HG02870 (cell line): ENCODE measurements around the gene RGS9.
"Not testable (repeated sequence)": the region's sequence is repeated elsewhere in the genome, so short reads cannot be mapped to it uniquely, and the experiment has no call there.

ENCODE experiments used
- ATAC-seq: cut with Tn5 transposase; IDR thresholded peaks from one replicate; pipeline ENCODE4 v1.9.1; 2021; ENCODE audit warnings: mild to moderate bottlenecking, moderate library complexity; ENCODE audit not compliant: unreplicated experiment

RGS9 gene

DNA sequence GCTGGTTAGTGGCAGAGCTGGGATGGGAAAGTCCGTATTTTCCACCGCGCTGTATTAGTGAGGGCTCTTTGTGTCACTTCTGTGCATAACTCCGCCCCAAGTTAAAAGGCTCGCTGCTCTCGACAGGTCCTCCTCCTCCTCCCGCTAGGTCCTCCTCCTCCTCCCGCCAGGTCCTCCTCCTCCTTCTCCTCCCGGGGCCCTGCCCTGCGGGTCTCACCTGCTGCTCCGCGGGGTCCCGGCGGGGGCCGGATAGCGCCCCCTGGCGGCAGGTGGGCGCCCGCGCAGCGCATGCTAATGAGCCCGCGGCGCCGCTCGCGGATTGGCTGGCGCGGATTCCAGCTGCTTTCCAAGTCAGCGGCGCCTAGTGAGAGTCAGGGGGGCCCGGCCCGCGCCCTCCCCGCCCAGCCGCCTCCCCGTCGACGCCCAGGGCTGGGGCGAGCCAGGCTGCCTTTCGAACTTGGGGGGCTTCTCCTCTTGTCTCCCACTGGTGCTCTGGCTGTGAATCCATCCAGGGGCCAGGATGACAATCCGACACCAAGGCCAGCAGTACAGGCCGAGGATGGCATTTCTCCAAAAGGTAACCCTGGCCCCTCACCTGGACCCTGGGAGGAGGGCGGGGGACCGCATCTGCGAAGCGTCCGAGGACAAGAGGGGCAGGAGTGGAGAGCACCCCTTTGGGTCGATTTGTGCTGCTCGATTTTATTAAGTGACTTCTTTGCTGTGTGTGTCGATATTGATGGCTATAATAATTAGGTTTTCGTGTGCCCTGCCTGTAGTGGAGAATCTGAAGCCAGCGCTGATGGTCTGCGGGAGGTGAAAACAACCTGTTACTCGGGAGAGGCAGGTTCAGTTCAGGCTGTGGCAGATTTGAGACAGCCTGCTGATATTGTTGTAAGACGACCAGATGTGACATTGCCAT is at the start of gene RGS9:
Gene RGS9 (plus strand): TSS at position 350 of the 919 bp plus-strand sequence. CDS start 171 bp downstream, at position 521.
- peak; percentile 87 for ATAC-seq

DNA sequence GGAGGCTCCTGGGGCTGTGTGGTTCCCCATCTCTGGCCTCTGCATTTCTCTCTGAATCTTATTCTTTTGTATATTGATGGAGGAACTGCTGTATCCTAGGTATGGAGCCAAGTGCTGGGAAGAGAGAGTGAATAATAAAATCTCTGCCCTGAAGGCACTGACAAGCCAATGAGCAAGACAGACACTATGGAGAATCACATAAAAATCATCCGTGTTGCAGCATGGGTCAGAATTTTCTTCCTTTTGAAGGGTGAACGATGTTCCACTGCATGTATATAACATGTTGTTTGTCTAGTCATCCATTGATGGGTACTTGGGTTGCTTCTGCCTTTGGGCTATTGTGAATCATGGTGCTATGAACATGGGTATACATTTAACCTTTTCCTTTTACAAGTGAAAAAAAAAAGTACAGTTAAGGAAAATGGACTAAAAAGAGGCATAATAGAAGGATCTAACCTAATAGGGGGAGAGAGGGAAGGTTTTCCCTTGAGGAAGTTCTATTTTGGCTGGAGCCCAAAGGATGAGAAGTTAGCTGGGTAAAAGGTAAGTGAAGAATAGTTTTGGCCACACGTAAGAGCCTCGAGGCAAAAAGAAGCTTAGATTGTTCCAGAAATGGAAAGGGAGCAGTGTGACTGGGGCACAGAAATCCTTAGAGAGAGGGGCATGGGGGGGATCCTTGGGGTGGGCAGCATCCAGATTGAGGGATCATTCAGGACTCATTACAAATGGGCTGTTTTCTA is 48.4 kb upstream of the RGS9 start:
- ATAC-seq = no peak

DNA sequence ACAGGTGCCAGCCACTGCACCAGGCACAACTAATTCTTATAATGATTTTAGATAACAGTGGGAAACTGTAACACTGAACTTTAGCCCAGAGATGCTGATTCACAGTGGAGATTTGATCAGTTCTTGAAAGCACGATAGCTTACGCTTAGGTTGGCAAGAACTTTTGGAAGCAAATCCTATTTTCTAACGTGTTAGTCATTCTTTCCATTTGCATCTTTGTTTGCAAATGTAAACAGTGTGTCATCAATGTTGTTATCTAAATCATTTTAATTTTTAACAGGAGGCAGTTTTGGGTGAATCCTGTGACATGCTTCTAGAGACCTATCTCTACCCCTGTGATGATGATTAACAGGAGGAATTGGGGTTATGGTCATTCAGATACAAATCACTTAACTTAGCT is 44.9 kb upstream of the RGS9 start:
- ATAC-seq = no peak

DNA sequence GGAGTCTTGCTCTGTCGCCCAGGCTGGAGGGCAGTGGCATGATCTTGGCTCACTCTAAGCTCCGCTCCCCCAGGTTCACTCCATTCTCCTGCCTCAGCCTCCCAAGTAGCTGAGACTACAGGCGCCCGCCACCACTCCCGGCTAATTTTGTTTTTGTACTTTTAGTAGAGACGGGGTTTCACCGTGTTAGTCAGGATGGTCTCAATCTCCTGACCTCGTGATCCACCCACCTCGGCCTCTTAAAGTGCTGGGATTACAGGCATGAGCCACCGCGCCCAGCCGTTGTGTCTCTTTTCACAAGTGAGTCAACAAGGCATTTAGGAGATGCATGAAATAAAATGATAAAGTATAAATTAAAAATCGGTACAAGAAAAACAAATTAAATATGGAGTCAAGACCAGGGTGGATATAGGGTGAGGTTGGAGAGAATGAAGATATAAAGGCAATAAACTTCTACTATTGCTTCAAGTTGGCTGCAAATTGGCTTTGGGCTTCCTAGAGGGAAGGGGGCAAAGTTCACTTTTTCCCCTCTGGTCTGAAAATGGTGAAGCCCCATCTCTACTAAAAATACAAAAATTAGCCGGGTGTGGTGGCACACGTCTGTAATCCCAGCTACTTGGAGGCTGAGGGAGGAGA is 44.3 kb upstream of the RGS9 start:
- ATAC-seq = not testable (repeated sequence)

DNA sequence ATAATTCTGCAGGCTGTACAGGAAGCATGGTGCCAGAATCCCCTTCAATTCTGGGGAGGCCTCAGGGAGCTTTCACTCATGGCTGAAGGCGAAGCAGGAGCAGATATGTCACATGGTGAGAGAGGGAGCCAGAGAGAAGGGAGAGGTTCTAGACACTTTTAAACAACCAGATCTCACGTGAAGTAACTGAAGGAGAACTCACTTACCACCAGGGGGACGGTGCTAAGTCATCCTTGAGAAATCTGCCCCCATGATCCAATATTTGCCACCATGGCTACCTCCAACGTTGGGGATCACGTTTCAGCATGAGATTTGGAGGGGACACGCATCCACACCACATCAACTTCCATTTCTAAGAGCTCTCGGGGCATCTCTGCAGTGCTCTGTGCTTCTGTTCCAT is 43.2 kb upstream of the RGS9 start:
- ATAC-seq = no peak

DNA sequence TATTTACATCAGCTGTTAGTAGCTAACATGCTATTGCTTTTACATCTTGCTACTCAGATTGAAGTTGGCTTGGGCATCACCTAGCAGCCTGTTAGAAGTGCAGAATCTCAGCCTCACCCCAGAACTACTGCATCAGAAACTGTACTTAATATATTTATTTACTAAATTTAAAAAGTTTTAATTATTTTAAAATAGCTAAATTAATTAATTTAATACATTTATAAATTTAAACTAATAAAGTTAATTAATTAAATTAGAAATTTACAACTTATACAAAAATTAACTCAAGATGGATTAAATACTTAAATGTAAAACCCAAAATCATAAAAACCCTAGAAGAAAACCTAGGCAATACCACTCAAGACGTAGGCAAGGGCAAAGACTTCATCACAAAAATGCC is 41.7 kb upstream of the RGS9 start:
- no peak for ATAC-seq

DNA sequence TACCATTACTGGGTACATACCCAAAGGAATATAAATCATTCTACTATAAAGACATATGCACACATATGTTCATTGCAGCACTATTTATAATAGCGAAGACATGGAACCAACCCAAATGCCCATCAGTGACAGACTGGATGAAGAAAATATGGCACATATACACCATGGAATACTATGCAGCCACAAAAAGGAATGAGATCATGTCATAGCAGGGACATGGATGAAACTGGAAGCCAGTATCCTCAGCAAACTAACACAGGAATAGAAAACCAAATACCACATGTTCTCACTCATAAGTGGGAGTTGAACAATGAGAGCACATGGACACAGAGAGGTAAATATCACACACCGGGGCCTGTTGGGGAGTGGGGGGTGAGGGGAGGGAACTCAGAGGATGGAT is 40.8 kb upstream of the RGS9 start:
- ATAC-seq = not testable (repeated sequence)

DNA sequence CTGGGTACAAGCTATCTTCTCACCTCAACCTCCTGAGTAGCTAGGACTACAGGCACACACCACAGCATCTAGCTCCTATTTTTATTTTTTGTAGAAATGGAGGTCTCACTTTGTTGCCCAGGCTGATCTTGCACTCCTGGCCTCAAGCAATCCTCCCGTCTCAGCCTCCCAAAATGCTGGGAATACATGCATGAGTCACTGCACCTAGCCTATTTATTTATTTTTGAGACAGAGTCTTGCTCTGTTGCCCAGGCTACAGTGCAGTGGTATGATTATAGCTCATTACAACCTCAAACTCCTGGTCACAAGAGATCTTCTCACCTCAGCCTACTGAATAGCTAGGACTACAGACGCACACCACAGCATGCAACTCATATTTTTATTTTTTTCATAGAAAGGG is 40.1 kb upstream of the RGS9 start:
- ATAC-seq = no peak

DNA sequence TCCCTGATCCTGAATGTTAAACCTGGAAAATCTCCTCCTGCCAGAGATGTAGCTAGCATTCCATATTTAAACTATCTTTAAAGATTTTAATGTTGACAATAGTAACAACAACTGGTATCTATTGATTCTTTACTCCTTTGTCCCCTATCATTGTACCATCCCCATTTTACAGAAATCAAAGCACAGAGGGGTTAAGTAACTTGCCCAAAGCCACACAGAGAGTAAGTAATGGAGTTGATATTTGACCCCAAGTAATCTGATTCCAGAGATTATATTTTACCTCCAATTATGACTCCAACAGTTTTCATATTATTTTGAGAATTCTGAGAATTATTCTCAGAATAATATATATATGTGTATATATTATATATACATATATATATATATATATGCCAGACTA is 37.7 kb upstream of the RGS9 start:
- ATAC-seq = no peak

DNA sequence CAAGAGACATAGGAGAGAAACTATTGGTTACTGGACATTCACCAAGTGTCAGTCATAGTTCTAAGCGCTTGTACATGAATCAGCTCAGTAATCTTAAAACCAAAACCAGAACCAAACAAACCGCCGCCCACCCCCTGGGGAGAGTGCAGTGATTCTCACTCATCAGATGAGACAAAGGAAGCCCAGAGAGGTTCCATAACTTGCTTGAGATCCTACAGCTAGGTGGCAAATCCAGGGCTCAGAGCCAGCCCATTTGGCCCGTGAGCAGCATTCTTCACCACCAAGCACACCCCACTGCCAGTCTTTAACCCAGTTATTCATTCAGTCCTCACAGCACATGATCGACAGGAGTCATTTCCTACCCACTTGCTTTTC is 37.2 kb upstream of the RGS9 start:
- peak; percentile 76 for ATAC-seq

DNA sequence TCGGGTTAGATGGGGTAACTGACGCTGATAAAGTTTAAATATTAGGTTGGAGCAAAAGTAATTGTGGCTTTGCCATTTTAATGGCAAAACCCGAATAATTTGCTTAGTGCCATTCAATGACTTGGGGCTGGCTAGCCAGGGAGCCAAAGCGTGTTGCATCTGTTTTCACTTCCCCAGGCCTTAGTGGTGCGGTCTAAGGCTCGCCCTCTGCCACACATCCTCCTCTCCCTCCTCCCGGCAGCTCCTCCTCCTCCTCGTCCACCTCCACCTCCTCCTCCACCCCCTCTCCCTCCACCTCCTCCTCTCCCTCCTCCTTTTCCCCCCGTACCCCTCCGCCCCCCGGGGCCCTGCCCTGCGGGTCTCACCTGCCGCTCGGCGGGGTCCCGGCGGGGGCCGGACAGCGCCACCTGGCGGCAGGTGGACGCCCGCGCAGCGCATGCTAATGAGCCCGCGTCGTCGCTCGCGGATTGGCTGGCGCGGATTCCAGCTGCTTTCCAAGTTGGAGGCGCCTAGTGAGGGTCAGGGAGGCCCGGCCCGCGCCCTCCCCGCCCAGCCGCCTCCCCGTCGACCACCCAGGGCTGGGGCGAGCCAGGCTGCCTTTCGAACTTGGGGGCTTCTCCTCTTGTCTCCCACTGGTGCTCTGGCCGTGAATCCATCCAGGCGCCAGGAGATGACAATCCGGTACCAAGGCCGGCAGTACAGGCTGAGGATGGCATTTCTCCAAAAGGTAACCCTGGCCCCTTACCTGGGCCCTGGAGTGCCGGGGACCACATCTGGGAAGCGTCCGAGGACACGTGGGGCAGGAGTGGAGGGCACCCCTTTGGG is 36.6 kb upstream of the RGS9 start:
- peak; percentile 63 for ATAC-seq

DNA sequence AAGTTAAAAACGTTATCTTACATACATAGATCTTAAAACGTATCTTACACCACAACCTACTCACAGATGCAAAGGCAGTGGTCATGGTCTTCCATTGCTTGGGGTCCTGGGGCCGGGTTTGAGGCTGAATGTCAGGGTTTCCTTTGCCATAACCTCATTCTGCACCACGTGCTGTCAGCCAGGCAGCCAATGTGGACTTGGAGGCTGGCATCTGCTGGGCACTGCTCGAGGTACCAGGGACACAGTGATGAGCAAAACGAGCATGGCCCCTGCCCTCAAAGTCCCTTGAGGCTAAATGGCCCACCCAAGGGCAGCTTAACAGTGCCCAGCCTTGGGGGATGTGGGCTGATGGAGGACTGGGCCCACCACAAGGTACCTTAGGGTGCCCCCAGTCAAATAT is 35.8 kb upstream of the RGS9 start:
- ATAC-seq = no peak

DNA sequence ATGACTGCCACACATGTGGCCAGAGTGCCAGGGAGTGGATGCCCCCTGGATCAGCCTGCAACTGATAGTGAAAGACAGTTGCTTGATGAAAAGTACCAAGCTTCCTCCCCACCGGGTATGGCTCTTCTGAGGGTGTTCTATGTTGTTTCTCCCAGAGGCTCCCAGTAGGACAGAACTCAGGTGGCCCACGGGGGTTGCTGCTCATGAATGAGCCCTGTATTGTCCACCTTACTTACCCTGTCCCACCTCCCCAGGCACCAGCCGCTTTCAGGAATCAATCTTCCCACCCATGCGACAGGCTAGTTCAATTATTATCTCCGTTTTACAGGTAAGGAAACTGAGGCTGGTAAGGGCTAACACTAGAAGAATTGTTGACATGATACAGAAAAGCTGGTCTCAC is 34.9 kb upstream of the RGS9 start:
- ATAC-seq = no peak

DNA sequence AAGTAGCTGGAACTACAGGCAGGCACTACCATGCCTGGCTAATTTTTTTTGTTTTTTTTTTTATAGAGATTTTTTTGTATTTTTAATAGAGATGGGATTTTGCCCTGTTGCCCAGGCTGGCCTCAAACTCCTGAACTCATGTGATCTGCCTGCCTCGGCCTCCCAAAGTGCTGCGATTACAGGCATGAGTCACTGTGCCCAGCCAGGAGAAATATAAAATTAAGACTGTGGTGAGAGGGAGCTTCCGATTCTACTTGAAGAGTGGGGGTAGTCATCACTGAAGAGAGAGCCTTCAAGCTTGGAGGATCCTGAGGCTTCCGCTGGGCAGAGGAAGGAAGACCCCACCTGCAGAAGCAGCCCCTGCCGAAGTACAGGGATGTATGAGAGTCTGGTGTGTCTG is 34.4 kb upstream of the RGS9 start:
- no peak for ATAC-seq

DNA sequence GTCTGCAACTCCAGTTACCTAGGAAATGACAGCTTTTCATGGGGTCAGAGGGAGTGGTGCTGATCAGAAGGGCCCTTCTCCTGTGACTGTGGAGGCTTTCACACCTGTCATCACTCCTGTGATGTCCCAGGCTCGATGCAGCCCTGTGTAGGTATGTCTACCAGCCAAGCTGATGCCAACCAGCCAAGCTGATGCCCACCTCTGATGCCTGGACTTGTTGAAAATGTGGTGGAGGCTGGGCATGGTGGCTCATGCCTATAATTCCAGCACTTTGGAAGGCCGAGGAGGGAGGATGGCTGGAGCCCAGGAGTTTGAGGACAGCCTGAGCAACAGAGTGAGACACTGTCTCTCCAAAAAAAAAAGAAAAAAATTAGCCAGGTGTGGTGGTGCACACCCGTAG is 33.7 kb upstream of the RGS9 start:
- ATAC-seq = no peak

DNA sequence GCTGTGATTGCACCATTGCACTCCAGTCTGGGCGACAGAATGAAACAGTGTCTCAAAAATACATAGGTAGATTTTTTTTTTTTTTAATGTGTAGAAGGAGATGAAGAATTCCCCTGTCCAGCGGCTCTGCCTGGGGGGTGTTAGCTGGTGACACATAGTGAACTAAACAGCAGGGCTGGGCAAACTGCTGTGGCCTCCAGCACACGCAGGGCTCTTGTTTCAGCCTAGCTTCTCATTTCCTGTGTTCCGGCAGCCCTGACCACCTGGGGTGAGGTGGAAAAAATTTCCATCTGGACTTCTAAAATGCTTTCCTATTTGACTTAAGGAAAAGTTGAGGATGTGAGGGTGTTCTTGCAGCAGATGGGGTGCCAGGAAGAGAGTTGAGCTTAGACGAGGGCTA is 33.3 kb upstream of the RGS9 start:
- no peak for ATAC-seq

DNA sequence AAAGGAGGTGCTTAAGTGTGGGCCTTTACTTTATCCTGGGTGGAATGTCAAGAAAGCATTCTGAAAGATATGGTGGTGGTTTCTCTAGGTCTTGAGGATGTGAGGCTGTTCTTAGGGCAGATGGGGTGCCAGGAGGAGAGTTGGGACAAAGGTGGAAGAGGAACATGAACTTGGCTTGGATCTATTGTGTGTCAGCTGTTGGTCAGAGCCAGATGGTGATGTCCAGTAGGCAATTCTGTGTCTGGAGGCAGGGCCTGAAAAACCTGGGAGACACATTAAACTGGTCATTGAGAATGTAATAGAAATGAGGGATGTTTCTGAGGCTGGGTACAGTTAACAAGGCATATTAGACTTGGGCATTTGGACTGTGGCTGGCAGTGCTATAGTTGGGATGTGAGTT is 32.6 kb upstream of the RGS9 start:
- no peak for ATAC-seq

DNA sequence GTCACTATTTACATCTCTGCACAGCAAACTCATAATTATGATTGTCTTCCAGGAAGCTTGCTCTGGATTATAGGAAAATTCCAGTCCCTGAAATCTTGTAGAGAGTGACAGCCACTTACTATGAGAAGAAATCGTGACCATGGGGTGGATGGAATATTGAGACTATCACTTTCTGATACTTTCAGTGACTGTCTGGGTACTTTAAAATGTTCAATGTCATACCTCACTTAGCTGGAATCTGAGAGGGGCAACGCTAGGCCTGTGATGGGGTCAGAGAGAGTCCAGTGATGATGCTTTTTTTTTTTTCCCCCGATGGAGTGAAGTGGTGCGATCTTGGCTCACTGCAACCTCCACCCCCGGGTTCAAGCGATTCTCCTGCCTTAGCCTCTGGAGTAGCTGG is 32.2 kb upstream of the RGS9 start:
- ATAC-seq = no peak

DNA sequence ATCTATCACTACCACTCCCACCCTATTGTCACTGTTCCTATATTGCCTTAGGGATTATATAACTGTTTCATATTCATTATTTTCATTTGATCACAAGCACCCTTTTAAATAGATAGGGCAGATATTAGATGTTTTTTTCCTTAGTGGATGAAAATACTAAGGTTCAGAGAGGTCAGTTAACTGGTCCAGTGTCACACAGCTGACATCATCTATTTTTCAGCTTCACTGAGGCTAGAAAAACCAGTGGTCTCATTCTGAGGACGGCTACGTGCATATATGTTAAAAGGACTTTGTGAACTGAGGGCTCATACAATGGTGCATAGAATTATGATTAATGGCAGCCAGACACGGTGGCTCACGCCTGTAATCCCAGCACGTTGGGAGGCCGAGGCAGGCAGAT is 29.0 kb upstream of the RGS9 start:
- no peak for ATAC-seq

DNA sequence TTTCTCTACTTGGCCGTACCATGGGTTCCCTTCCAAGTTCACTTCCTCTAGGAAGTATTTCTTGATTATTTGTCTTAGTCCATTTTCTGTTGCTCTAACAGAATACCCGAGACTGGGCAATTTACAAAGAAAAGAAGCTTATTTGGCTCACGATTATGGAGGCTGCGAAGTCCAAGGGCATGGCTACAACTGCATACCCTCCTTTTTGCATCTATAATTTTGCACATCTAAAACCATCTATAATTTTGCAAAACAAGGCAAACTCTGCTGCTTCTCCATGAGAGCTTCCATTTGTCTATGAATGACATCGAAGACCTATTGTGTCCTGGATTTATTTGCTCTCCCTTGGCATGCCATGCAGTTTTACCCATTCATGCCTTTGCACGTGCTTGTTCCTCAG is 27.6 kb upstream of the RGS9 start:
- ATAC-seq = no peak
